Measurements from ENCODE around the gene NOVA2. TPM values are rescaled to one million over a fixed set of nuclear protein-coding genes. Genes with fewer than 3 reads are reported as not detected.

NOVA2 gene
- total RNA-seq, 1 experiment from 2014 or later, result 2.5 TPM

- H3K27ac ChIP-seq (ENCODE audit: low read depth, low read length), result no peak overlapping the region
- CTCF ChIA-PET, result interaction anchor here (0.7 kb wide), 1 partner anchor 475 kb away, joined by 4 read pairs; no protein-coding TSS in a partner anchor
- no TSS peak for BruUV-seq (replicated peaks)
- no peaks in the 10 kb centered on the region for H3K27me3 ChIP-seq (ENCODE audit: insufficient read depth, low read length)
- DNase-seq (ENCODE audit: low read depth, low spot score), result no peak
- RAD21 ChIA-PET (ENCODE audit: low non-redundant PET in 1 of 2, low total read pairs in 2 of 2, uncharacterized antibody in 2 of 2, unreplicated experiment in 2 of 2), result no interaction called here
- no peaks in the 10 kb centered on the region for H3K9me3 ChIP-seq (ENCODE audit: control insufficient read depth in 1 of 2, insufficient read depth in 1 of 2, low read depth in 1 of 2, low read length in 2 of 2)
- no peak overlapping the region for H3K9ac ChIP-seq (ENCODE audit: low read length)
- peaks cover 10% of the 10 kb centered on the region in 2 experiments for H3K4me1 ChIP-seq (ENCODE audit: control insufficient read depth in 1 of 2, insufficient read depth in 2 of 2, low read length in 2 of 2)
- POLR2A ChIA-PET, result no interaction called here
- H3K4me3 ChIP-seq (replicated peaks in 1 of 2; ENCODE audit: low read depth in 1 of 2, low read length in 2 of 2), result no peak overlapping the region
- no peak overlapping the region for H3K4me2 ChIP-seq (ENCODE audit: low read length)
- no peak for ATAC-seq
- TF ChIP-seq CEBPB (IDR thresholded peaks at IDR 0.05; ENCODE audit: low read depth), result no peak
- no peak for TF ChIP-seq FOSL1 (IDR thresholded peaks at IDR 0.05; ENCODE audit: low read depth)
- TF ChIP-seq POLR2A (IDR thresholded peaks at IDR 0.05; ENCODE audit: borderline replicate concordance, extremely low read depth, insufficient read depth, insufficient read length), result no peak
- no peak for TF ChIP-seq ATF3 (IDR thresholded peaks at IDR 0.05)
- no peak for TF ChIP-seq ZNF274 (IDR thresholded peaks at IDR 0.05; ENCODE audit: low read depth, low read length)
- no peak for TF ChIP-seq SRF (IDR thresholded peaks at IDR 0.05; ENCODE audit: low read depth)
- TF ChIP-seq SIN3A (IDR thresholded peaks at IDR 0.05; ENCODE audit: low read depth), result no peak
- no peak for TF ChIP-seq EZH2 (IDR thresholded peaks at IDR 0.05)
- no peak for TF ChIP-seq ZBTB33 (IDR thresholded peaks at IDR 0.05; ENCODE audit: extremely low read depth, insufficient replicate concordance, low read length)
- TF ChIP-seq YY1 (IDR thresholded peaks at IDR 0.05; ENCODE audit: extremely low read depth, insufficient replicate concordance, low read depth, low read length), result no peak
- H3K36me3 ChIP-seq (ENCODE audit: control insufficient read depth in 1 of 2, insufficient read depth in 2 of 2, low read length in 2 of 2), result no peaks in the 10 kb centered on the region
- no peaks in the 10 kb centered on the region for H3K9me2 ChIP-seq (ENCODE audit: insufficient read depth)
- H4K20me1 ChIP-seq (ENCODE audit: insufficient read depth), result no peaks in the 10 kb centered on the region
- H2AFZ ChIP-seq (ENCODE audit: low read depth, low read length, poor library complexity, severe bottlenecking), result no peak overlapping the region
- no peaks in the 10 kb centered on the region for H3K79me2 ChIP-seq (ENCODE audit: insufficient read depth, low read length)
- intact Hi-C loops (cut with micrococcal nuclease), result no loop called here
Measured at GRCh38 chr19:45919678-45920077, 54.0 kb downstream of the NOVA2 start.
